PC-9 (cell line): ENCODE measurements around the gene INMT. TPM values are rescaled to one million over a fixed set of nuclear protein-coding genes. Genes with fewer than 3 reads are reported as not detected.
A peak's percentile ranks its signal among the peaks of the same experiment; 100 is the strongest.

ENCODE experiments used
- BruUV-seq: library from RNA; stranded (reverse); fragments of 400-500 nt; replicated peaks from 2 replicates; lab custom pipeline; 2021; lab: Mats Ljungman, UMichigan
- CTCF ChIA-PET: fragments of 300-600 bp; sonication (Branson Sonifier 250); formaldehyde crosslinking; loops from one replicate; lab custom pipeline; 2022; ENCODE audit warnings: antibody characterized with exemption; lab: Charles Lee
- POLR2A ChIA-PET: fragments of 300-600 bp; sonication (Branson Sonifier 250); formaldehyde crosslinking; loops from one replicate; lab custom pipeline; 2022; ENCODE audit warnings: antibody characterized with exemption; ENCODE audit not compliant: unreplicated experiment; lab: Charles Lee
- DNase-seq, 2 experiments: peaks; one replicate each; pipeline versions ENCODE4 v3.0.0 to v3.0.0-alpha.2; 2015 to 2022; ENCODE audit warnings: mixed read lengths in 1 of 2
- H2AFZ ChIP-seq: fragments of 200-600 bp; sonication (generic); 2 replicates; pipeline ENCODE4 v1.8.1; 2017; ENCODE audit warnings: antibody characterized with exemption
- H3F3A ChIP-seq: fragments of 200-600 bp; sonication (generic); 2 replicates; pipeline ENCODE4 v1.8.1; 2017; ENCODE audit warnings: antibody characterized with exemption, mild to moderate bottlenecking, low read depth; ENCODE audit not compliant: insufficient read depth
- H3K27ac ChIP-seq: fragments of 200-600 bp; sonication (generic); 2 replicates; pipeline ENCODE4 v1.6.1; 2016; ENCODE audit warnings: mixed run types
- H3K27me3 ChIP-seq: fragments of 200-600 bp; sonication (generic); 2 replicates; pipeline ENCODE4 v1.6.1; 2016; ENCODE audit warnings: low read depth, mixed run types; ENCODE audit not compliant: insufficient read depth
- H3K36me3 ChIP-seq: fragments of 200-600 bp; sonication (generic); 2 replicates; pipeline ENCODE4 v1.6.1; 2016; ENCODE audit warnings: low read depth, mixed run types
- H3K4me1 ChIP-seq: fragments of 200-600 bp; sonication (generic); replicated peaks from 2 replicates; pipeline ENCODE4 v1.6.1; 2016; ENCODE audit warnings: mixed run types; ENCODE audit not compliant: insufficient read depth
- H3K4me2 ChIP-seq: fragments of 200-600 bp; sonication (generic); 2 replicates; pipeline ENCODE4 v1.6.1; 2017; ENCODE audit warnings: mixed run types
- H3K4me3 ChIP-seq: fragments of 200-600 bp; sonication (generic); 2 replicates; pipeline ENCODE4 v1.6.1; 2016; ENCODE audit warnings: mixed run types
- H3K79me2 ChIP-seq: fragments of 200-600 bp; sonication (generic); 2 replicates; pipeline ENCODE4 v1.6.1; 2017; ENCODE audit warnings: low read depth, mixed run types
- H3K9me2 ChIP-seq: fragments of 200-600 bp; sonication (generic); 2 replicates; pipeline ENCODE4 v1.8.1; 2017; ENCODE audit warnings: mild to moderate bottlenecking; ENCODE audit not compliant: insufficient read depth
- H3K9me3 ChIP-seq: fragments of 200-600 bp; sonication (generic); 2 replicates; pipeline ENCODE4 v1.8.1; 2016; ENCODE audit warnings: low read depth; ENCODE audit not compliant: insufficient read depth
- H4K20me1 ChIP-seq: fragments of 200-600 bp; sonication (generic); 2 replicates; pipeline ENCODE4 v1.8.1; 2017; ENCODE audit not compliant: insufficient read depth
- CTCF ChIP-seq: fragments of 200-600 bp; sonication (generic); conservative IDR thresholded peaks from 2 replicates; pipeline ENCODE4 v1.6.1; 2017; ENCODE audit warnings: mixed run types, antibody characterized with exemption, mild to moderate bottlenecking, moderate library complexity
- EZH2 ChIP-seq: fragments of 200-600 bp; sonication (generic); IDR thresholded peaks from 2 replicates; pipeline ENCODE4 v1.8.0; 2017; ENCODE audit warnings: antibody characterized with exemption, low read depth
- intact Hi-C: fragments of 100-400 bp; cut with micrococcal nuclease; formaldehyde crosslinking; loops from one replicate; pipeline ENCODE4 v1.10.0; 2022; ENCODE audit not compliant: unreplicated experiment
- total RNA-seq: library from RNA; stranded (reverse); gene quantifications from 2 replicates; pipeline ENCODE4 v1.2.3, GENCODE V29; 2021

INMT gene
- total RNA-seq, 1 experiment from 2014 or later: not detected

- no peaks in the 10 kb centered on the region for H3K4me1 ChIP-seq
- CTCF ChIA-PET: no interaction called here
- POLR2A ChIA-PET: interaction anchor here (0.6 to 1.2 kb wide), 2 partner anchors 10 to 23 kb away, joined by 4 read pairs; no protein-coding TSS in a partner anchor
- H3F3A ChIP-seq: no peaks in the 10 kb centered on the region; the same call in 1 of the 2 replicates
- H3K9me3 ChIP-seq: no peaks in the 10 kb centered on the region
- no TSS peak for BruUV-seq
- no peaks in the 10 kb centered on the region for H3K36me3 ChIP-seq
- TF ChIP-seq CTCF (no peak), EZH2 (no peak)
- H3K4me2 ChIP-seq: no peak overlapping the region
- DNase-seq: no peak
- no peak overlapping the region for H2AFZ ChIP-seq
- no peaks in the 10 kb centered on the region for H3K9me2 ChIP-seq
- no peaks in the 10 kb centered on the region for H4K20me1 ChIP-seq
- H3K79me2 ChIP-seq: no peaks in the 10 kb centered on the region
- H3K27me3 ChIP-seq: peaks cover 45% of the 10 kb centered on the region
- H3K27ac ChIP-seq: no peak overlapping the region
- no peak overlapping the region for H3K4me3 ChIP-seq
- intact Hi-C loops: no loop called here
Observed at GRCh38 chr7:30764030-30764975, 12.4 kb downstream of the INMT start.

GRCh38 chr7:30765408-30765807 is 13.5 kb downstream of the INMT start:
- Histone ChIP-seq H3K36me3 (no peaks in the 10 kb centered on the region), H3K9me2 (no peaks in the 10 kb centered on the region), H3F3A (peaks cover 3% of the 10 kb centered on the region), H3K27ac (no peak overlapping the region), H3K9me3 (no peaks in the 10 kb centered on the region), H3K4me1 (peaks cover 6% of the 10 kb centered on the region), H3K27me3 (peaks cover 34% of the 10 kb centered on the region), H3K79me2 (no peaks in the 10 kb centered on the region), H3K4me2 (no peak overlapping the region), H2AFZ (no peak overlapping the region), H3K4me3 (no peak overlapping the region), H4K20me1 (no peaks in the 10 kb centered on the region)
- TF ChIP-seq CTCF: no peak
- TF ChIP-seq EZH2: no peak
- no TSS peak for BruUV-seq
- CTCF ChIA-PET: no interaction called here
- intact Hi-C loops: no loop called here
- POLR2A ChIA-PET: no interaction called here
- no peak for DNase-seq

- CTCF ChIA-PET: no interaction called here
- Histone ChIP-seq H3K4me3 (peak overlapping the region; percentile 91), H3K4me1 (peaks cover 25% of the 10 kb centered on the region), H3F3A (peaks cover 10% of the 10 kb centered on the region), H3K9me3 (no peaks in the 10 kb centered on the region), H3K9me2 (no peaks in the 10 kb centered on the region), H3K4me2 (peak overlapping the region; percentile 92), H4K20me1 (no peaks in the 10 kb centered on the region), H2AFZ (peak overlapping the region; percentile 98), H3K79me2 (peaks cover 10% of the 10 kb centered on the region), H3K27ac (no peak overlapping the region), H3K36me3 (no peaks in the 10 kb centered on the region), H3K27me3 (no peaks in the 10 kb centered on the region)
- POLR2A ChIA-PET: no interaction called here
- BruUV-seq: TSS peak; percentile 98
- no peak for DNase-seq
- no peak for TF ChIP-seq EZH2
- no peak for TF ChIP-seq CTCF
- intact Hi-C loops: no loop called here
Observed at GRCh38 chr7:30770845-30771173, 18.9 kb downstream of the INMT start.
